Umbilical cord (tissue), 2 donors: ENCODE data around the gene UBASH3B. TPM values are rescaled to one million over a fixed set of nuclear protein-coding genes. Genes with fewer than 3 reads are reported as not detected.

Experiments used
- DNase-seq: peaks from one replicate; pipeline ENCODE4 v3.0.0-alpha.2; 2015; ENCODE audit warnings: low spot score
- total RNA-seq: library from RNA; depleted of rRNA; stranded (reverse); fragments of >200 nt; gene quantifications from one replicate; pipeline ENCODE4 v1.2.3, GENCODE V29; 2014; ENCODE audit warnings: low replicate concordance; ENCODE audit not compliant: insufficient read depth

Gene UBASH3B
- total RNA-seq, 1 donor from 2014 or later = 3.4 TPM

DNA sequence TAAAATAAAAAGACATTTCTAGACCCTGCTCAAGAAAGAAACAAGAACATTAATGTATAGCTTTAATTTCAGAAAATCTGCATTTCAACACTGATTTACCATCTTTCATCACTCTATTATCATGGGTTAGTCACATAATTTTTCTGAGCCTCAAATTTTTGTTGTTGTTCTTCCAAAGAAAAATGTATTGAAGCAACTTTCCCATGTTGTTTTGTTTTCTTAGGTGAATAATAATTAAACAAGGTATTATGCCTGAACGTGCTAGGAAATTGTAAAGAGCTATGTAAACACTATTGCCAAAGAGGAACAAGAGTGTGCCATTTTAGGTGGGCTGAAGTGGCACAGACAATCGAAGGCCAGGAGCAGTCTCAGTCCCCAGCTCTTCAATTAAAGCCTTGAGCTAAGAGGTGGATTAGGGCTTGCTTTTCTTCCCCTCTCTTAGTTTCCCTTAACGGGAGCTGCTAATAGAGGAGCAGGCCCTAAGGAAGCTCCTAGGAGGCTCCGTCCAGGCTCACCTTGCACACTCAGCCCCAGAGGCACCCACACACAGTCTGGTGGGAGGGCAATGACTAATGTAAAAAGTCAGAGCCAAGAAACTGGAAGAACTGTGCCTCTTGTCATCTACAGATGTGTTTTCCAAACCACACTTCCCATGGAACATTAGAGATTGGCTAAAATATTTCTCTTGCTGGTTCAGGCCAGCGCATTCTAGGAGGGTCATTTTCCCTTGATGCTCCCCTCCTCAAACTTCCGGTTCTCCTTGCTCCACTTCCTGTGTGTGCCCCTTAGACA, 8.8 kb upstream of the UBASH3B start:
- DNase-seq = no peak

- DNase-seq = no peak
Measured at GRCh38 chr11:122647736-122648275, 7.7 kb upstream of the UBASH3B start.

DNA sequence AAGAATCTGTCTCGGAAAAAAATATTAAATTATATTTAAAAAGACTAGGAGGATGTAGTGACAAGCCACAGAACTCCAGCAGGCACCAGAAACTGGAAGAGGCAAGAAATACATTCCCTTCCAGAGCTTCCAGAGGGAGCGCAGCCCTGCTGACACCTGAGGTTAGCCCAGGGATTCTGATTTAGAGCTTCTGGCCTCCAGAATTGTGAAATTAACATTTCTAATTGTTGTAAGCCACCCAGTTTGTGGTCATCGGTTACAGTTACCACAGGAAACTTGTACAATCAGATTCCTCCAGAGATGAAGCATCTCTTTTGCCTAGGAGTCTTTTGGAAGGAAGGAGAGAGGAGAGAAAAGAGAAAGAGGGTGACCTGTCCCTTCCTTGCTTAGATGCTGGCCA, 6.4 kb upstream of the UBASH3B start:
- no peak for DNase-seq

DNA sequence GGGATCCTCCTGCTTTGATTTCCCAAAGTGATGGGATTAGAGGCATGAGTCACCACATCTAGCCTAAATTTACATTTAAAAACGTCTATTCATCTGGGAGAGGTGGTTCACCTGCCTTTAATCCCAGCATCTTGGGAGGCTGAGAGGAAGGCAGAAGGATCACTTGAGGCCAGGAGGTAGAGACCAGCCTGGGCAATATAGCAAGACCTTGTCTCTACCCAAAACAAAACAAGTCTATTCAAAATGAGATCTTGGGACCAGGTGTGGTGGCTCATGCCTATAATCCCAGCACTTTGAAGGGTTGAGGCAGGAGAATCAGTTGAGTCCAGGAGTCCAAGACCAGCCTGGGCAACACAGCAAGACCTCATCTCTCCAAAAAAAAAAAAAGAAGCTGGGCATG, 4.9 kb upstream of the UBASH3B start:
- DNase-seq = no peak

- DNase-seq = no peak
Measured at GRCh38 chr11:122652495-122652894, 3.0 kb upstream of the UBASH3B start.

GRCh38 chr11:122653916-122654585, 1.5 kb upstream of the UBASH3B start:
- DNase-seq = no peak

DNA sequence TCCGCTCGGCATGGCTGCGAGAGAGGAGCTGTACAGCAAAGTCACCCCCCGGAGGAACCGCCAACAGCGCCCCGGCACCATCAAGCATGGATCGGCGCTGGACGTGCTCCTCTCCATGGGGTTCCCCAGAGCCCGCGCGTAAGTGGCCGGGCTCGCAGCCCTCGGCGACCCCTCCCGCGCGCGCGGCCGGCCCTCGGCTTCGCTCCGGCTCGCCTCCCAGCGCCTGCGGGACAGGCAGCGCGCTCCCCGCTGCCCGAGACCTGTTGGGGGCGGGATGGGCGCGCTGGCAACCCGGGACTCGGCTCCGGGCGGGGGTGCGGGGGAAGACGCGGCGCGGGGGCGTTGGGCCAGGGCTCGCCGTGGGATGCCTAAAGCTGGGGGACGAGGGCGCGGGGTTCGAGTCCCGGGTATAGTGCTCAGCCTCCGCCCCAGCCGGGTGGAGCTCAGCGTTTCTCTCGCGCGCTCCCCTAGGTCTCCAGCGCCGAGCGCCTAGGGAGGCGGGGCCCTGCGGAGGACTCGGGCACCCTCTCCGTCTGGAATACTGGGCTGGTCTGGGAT, 630 bp downstream of the UBASH3B start:
- DNase-seq = no peak

DNA sequence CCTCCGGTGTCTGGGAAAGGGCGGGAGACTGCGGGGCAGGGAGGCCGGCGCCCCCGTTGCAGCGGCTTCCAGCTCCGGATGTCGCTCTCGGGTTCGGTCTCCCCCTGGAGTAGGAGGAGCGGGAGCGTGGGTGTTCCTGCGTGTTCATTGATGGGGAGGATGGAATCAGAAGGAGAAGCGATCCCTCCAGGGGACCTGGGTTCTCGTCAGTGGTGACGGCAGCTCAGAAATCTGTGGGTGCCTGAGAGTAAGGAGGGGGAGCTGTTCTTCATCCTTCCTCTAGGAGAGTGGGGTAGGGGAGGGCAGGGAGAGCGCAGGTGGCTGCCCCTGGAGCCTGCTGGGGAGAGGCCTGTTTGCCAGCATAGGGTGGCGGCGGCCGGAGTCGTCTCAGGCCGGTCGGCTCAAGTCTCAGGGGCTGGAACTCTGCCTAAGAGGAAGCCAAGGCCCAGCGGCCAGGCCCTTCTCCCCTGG, 1.1 kb downstream of the UBASH3B start:
- DNase-seq = no peak

DNA sequence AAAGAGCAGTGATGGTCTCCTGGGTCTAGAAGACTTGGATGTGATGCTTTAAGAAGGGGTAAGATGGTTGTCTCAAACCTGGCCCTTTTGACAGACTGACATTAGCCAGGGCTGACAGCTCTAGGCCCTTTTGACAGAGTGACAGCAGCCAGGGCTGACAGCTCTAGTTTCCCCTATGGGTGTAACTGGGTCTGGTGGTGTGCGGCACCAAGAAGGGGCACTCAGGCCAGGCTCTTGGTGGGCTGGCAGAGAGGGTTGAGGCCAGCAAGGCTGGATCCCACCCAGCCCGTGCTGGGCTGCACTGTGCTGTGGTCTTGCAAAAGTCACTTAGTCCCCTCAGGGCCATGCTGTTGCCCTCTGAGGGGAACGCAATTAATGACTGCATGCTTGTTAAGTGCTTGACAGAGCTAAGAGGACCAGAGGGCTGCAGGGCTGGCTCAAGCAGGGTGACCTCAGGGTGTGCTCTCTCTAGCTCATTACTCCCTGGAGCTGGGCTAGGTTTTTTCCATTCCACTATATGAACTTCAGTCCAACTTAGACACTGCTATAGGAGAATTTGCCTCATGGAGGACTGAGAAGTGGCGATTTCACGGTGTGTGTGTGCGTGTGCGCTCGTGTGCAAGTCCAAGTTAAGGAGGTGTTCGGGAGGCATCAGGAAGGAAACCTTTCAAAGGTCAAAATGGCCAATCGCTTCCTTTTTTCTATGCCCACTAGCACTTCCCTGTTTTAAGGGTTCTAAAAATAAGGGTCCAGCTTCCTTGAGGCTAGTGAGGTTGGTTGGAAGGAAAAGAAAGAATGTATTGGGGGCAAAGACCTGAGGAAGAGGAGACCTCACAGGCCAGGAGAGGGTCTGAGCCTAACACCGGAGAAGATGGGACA, 4.4 kb downstream of the UBASH3B start:
- DNase-seq = no peak

DNA sequence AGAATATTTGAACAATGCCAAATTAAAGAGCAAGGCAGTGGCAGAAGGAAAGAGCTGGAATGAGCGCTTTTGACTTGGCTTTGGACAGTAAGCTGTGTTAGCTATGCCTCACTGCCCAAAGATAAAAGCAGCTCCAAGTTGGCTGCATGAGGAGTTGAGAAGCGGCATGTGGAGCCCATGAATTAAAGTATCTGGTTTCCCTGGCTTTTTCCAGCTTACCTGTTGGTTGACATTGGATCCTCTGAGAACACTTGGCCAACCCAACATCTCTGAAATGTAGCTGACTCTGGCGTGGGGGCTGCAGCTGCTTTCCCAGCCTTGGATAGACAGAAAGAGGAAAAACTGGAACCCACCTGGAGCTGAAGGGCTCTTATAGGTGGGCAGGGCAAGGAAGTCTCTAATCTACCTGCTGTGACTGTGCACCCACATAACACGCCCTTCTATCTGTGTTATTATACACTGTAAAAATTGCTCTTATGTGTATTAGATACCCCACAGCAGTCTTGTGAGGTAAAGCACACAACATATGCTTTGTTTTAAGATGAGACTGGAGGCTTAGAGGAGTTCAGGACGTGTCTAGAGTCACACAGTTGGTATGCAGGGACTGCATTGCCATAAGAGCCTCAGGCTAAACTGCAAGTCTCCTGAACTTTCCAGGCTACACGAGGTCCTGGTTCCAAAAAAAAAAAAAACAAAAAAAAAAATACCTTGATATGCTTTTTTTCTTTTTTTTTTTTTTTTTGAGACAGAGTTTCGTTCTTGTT, 5.8 kb downstream of the UBASH3B start:
- no peak for DNase-seq

DNA sequence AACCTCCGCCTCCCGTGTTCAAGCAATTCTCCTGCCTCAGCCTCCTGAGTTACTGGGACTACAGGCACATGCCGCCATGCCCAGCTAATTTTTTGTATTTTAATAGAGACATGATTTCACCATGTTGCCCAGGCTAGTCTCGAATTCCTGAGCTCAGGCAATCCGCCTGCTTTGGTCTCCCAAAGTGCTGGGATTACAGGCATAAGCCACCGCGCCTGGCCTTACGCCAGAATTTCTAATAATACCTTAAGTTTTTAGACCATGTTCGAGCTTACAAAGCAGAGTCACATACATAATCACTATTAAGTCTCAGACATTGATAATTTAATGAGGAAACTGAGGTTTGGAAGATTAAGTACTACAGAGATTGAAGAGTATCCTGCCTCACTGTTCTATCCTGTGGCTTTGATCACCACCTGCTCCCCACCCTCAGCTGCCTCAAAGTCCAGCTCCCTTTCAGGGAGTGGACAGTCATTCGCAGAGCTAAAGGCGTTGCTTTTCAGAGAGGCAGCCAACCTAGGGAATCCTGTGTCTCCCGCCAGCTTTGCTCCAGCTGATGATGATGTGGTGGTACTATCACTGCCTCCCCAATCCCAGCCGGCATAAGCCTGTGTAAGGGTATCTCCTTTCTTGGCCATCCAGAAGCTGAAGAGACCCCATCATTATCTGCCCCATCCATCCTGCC, 7.7 kb downstream of the UBASH3B start:
- DNase-seq = no peak

GRCh38 chr11:122663764-122664163, 8.2 kb downstream of the UBASH3B start:
- no peak for DNase-seq

GRCh38 chr11:122664188-122664587, 8.7 kb downstream of the UBASH3B start:
- no peak for DNase-seq

DNA sequence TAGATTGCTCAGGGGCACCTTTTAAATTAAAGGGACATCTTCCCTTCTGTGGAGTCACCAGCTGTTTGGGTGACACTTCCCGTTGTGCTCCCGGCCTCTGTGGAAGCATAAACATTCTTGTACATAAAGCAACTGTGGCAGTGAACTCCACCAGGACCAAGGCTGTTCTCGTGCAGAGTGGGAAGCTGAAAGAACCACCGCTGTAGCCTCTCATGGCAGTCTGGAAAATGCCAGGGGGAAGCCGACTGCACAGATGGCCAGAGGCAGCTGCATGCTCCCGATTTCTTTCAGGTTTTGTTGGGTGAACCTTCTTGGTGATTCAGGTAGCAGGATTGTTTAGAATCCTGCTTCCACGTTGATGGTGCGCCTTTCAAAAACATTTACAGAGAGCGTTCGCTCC, 10.3 kb downstream of the UBASH3B start:
- DNase-seq = no peak

GRCh38 chr11:122666743-122667142, 11.2 kb downstream of the UBASH3B start:
- no peak for DNase-seq

DNA sequence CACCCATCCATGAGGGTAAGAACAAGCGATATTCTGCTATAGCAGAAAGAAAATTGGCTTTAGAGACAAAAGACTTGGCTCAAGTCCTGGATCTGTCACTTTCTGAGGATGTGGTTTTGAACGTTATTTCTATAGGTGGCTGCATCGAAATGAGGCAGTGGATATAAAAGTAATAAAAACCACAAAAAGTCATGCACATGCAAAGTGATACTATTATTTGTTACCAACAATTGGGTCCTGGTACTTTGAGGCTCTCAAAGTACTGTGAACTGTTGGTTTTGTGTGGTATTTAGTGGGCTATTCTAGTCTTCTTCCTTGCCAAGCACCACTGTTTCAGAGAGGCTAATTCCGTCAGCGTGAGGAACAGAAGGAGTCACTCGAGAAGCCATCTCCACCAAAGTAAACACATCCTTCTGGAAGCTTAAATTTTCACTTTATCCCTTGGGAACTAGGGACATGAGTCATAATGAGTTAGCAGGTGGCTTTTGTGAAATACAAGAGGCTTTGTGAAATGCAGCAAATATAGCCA, 13.1 kb downstream of the UBASH3B start:
- DNase-seq = no peak

GRCh38 chr11:122670131-122670530, 14.6 kb downstream of the UBASH3B start:
- DNase-seq = no peak

DNA sequence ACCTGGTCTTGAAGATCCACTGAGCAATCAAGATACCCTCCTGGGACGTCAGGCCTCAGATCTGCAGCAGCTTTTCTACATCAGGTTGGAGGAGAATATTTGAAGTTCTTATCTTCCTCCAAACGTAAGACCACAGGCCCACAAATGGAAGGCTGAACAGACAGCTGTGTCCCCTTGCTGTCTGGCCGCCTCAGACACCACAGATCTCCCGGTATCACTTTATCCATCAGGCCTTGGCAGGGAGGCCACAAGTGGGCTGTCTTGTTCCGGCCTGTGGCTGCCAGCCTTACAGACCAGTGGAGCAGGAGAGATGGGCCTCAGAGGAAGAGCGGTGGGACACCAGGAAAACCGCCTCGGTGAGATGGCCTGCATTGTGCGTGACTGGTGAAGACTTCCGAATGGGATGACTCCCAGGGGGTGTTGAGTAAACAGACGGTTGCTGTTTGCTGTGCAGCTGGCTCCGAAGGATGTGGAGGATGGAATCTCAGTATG, 15.9 kb downstream of the UBASH3B start:
- no peak for DNase-seq

DNA sequence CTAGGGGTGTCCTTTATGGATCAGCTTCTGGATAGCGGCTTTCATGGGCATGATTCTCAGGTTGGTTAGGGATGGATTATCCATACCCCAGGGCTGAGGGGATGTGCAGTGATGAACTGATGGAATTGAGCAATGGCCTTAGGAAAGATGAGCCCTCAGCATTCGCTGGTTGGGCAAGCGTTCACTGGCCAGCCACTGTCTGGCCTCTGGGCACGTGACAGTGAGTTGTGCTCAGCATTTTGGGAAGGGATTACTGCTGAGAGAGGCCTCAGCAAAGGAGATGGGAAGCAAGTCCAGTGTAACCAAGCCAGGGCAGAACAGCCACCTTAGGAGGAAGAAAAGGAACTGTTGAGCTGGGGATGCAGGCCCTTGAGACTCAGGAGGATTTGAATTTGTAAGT, 17.4 kb downstream of the UBASH3B start:
- DNase-seq = no peak

GRCh38 chr11:122673701-122674100, 18.2 kb downstream of the UBASH3B start:
- DNase-seq = peak; percentile 73
